Body of pancreas (tissue), 4 donors: ENCODE data around the gene KDM4C.

Experiments
- POLR2A ChIP-seq, 3 donors: fragments of 450-650 bp; IDR thresholded peaks; one replicate each; pipeline ENCODE4 v1.6.1; 2016; ENCODE audit warnings: antibody characterized with exemption in 3 of 3, mild to moderate bottlenecking in 2 of 3
- TF ChIP-seq, protein P1 (sequence below), 7 experiments: fragments of 450-650 bp in 4 of 7; fragments of 200-600 bp in 3 of 7; sonication (generic) in 3 of 7; IDR thresholded peaks; one replicate each; pipeline ENCODE4 v1.5.1; 2016 to 2019; ENCODE audit warnings: antibody characterized with exemption in 7 of 7

DNA sequence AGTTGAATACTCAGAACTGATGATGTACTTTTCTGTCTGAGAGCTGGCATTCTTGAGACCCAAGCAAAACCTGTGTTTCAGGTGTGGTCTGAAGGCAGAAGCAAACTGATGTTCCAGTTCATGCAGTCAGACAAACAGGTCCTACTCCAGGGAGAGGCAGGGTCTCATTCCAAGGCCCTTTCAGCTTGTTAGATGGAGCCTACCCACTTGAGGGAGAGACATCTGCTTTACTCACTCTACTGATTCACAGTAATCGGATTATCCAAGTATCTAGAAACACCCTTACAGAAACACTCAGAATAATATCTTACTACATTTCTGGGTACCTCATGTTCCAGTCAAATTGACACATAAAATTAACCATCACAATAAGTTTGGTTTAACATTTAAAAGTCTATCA, 207.8 kb downstream of the KDM4C start:
- no peak for TF ChIP-seq POLR2A (IDR thresholded peaks at IDR 0.05)
- TF ChIP-seq, protein P1, sequence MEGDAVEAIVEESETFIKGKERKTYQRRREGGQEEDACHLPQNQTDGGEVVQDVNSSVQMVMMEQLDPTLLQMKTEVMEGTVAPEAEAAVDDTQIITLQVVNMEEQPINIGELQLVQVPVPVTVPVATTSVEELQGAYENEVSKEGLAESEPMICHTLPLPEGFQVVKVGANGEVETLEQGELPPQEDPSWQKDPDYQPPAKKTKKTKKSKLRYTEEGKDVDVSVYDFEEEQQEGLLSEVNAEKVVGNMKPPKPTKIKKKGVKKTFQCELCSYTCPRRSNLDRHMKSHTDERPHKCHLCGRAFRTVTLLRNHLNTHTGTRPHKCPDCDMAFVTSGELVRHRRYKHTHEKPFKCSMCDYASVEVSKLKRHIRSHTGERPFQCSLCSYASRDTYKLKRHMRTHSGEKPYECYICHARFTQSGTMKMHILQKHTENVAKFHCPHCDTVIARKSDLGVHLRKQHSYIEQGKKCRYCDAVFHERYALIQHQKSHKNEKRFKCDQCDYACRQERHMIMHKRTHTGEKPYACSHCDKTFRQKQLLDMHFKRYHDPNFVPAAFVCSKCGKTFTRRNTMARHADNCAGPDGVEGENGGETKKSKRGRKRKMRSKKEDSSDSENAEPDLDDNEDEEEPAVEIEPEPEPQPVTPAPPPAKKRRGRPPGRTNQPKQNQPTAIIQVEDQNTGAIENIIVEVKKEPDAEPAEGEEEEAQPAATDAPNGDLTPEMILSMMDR (IDR thresholded peaks at IDR 0.05) = no peak
